K562 (cell line): ENCODE measurements around the gene OR1D5. TPM values are rescaled to one million over a fixed set of nuclear protein-coding genes. Genes with fewer than 3 reads are reported as not detected.

ENCODE experiments used
- ATAC-seq: fragments of 200-7000 bp; cut with Tn5 transposase; 3 replicates; pipeline ENCODE4 v1.9.1; 2020; ENCODE audit warnings: moderate library complexity
- BruUV-seq: library from RNA; stranded (reverse); fragments of 400-500 nt; replicated peaks from 2 replicates; lab custom pipeline; 2021; lab: Mats Ljungman, UMichigan
- CTCF ChIA-PET: fragments of 300-600 bp; formaldehyde crosslinking; extraction: SDS; loops from one replicate; lab custom pipeline; 2021; ENCODE audit warnings: low intra/inter-chr PET ratio; lab: Yijun Ruan, JAX
- POLR2A ChIA-PET: fragments of 300-600, 350-650 bp; sonication (Branson Sonifier 250); formaldehyde crosslinking; extraction: SDS; loops from one replicate; lab custom pipeline; 2021; ENCODE audit warnings: antibody characterized with exemption, inconsistent platforms; lab: Yijun Ruan, JAX
- DNase-seq, 4 experiments: peaks; one replicate each; pipeline versions ENCODE4 v3.0.0 to v3.0.0-alpha.2; 2011 to 2018; ENCODE audit warnings: low spot score in 3 of 4, mixed read lengths in 3 of 4; ENCODE audit errors: extremely low read depth in 1 of 4
- FAIRE-seq: peaks from 2 replicates; lab custom pipeline; 2011; peaks lifted over from hg19 to GRCh38; lab: Jason Lieb, UNC
- H2AFZ ChIP-seq: 2 replicates; pipeline ENCODE4 v1.6.0; 2011; ENCODE audit warnings: low read depth, low read length, control low read depth, inconsistent platforms
- H3K27ac ChIP-seq: fragments of 200-600 bp; 3 replicates; pipeline ENCODE4 v1.8.0; 2011; ENCODE audit warnings: low read depth, mild to moderate bottlenecking, control low read depth, inconsistent platforms, low read length, moderate library complexity, mixed read lengths; ENCODE audit errors: extremely low read depth
- H3K27me3 ChIP-seq, 2 experiments: fragments of 300-600 bp in 1 of 2; 2 replicates in 1 of 2; 3 replicates in 1 of 2; pipeline versions ENCODE4 v1.6.0 to v1.8.0; 2011; ENCODE audit warnings: inconsistent platforms in 2 of 2, low read length in 2 of 2, mild to moderate bottlenecking in 1 of 2, mixed read lengths in 1 of 2, moderate library complexity in 1 of 2; ENCODE audit not compliant: control insufficient read depth in 2 of 2, insufficient read depth in 2 of 2
- H3K36me3 ChIP-seq: fragments of 300-600 bp; 3 replicates; pipeline ENCODE4 v1.8.0; 2011; ENCODE audit warnings: mild to moderate bottlenecking, low read length, inconsistent platforms; ENCODE audit not compliant: control insufficient read depth, insufficient read depth
- H3K4me1 ChIP-seq, 2 experiments: fragments of 200-600 bp in 1 of 2; replicated peaks in 1 of 2; 2 replicates in 1 of 2; 3 replicates in 1 of 2; pipeline versions ENCODE4 v1.5.1 to v1.8.0; 2011; ENCODE audit warnings: inconsistent platforms in 2 of 2, low read length in 2 of 2, mild to moderate bottlenecking in 1 of 2, mixed read lengths in 1 of 2, moderate library complexity in 1 of 2; ENCODE audit not compliant: control insufficient read depth in 2 of 2, insufficient read depth in 2 of 2
- H3K4me2 ChIP-seq: 2 replicates; pipeline ENCODE4 v1.6.1; 2011; ENCODE audit warnings: low read length, control low read depth, inconsistent platforms, mixed read lengths; ENCODE audit not compliant: insufficient read depth
- H3K4me3 ChIP-seq: fragments of 200-600 bp; sonication (generic), shearing (Covaris generic); 2 replicates; pipeline ENCODE4 v1.5.1; 2016; ENCODE audit warnings: control low read depth, inconsistent platforms
- H3K79me2 ChIP-seq: fragments of 200-600 bp; 3 replicates; pipeline ENCODE4 v1.8.0; 2011; ENCODE audit warnings: low read length, inconsistent platforms; ENCODE audit not compliant: control insufficient read depth, insufficient read depth
- H3K9ac ChIP-seq, 2 experiments: 2 replicates each; pipeline versions ENCODE4 v1.6.0 to v1.6.1; 2011; ENCODE audit warnings: low read depth in 2 of 2, low read length in 2 of 2, control low read depth in 1 of 2, inconsistent platforms in 1 of 2, mild to moderate bottlenecking in 1 of 2, mixed read lengths in 1 of 2; ENCODE audit not compliant: insufficient read depth in 1 of 2
- H3K9me1 ChIP-seq: one replicate; pipeline ENCODE4 v1.6.0; 2011; ENCODE audit warnings: inconsistent platforms, mild to moderate bottlenecking, low read length, moderate library complexity; ENCODE audit not compliant: control insufficient read depth, insufficient read depth
- H3K9me3 ChIP-seq: replicated peaks from 2 replicates; pipeline ENCODE4 v1.5.1; 2011; ENCODE audit warnings: low read depth, low read length, inconsistent platforms; ENCODE audit not compliant: control insufficient read depth, insufficient read depth
- H4K20me1 ChIP-seq: replicated peaks from 2 replicates; pipeline ENCODE4 v1.6.1; 2011; ENCODE audit warnings: low read length, inconsistent platforms, mixed read lengths; ENCODE audit not compliant: control insufficient read depth, insufficient read depth
- CC2D1A ChIP-seq: fragments of 450-650 bp; IDR thresholded peaks from 2 replicates; pipeline ENCODE4 v1.6.1; 2017; ENCODE audit warnings: mild to moderate bottlenecking
- CREBBP ChIP-seq: IDR thresholded peaks from one replicate; pipeline ENCODE4 v1.6.1; 2012; ENCODE audit warnings: low read depth, mild to moderate bottlenecking, control low read depth, inconsistent platforms, low read length
- ESRRB ChIP-seq: fragments of 250-450 bp; sonication (Bioruptor Pico); IDR thresholded peaks from 2 replicates; pipeline ENCODE4 v1.5.0; 2020; ENCODE audit warnings: mild to moderate bottlenecking, moderate library complexity, borderline replicate concordance
- ILK ChIP-seq: fragments of 450-650 bp; IDR thresholded peaks from 2 replicates; pipeline ENCODE4 v1.6.1; 2016; ENCODE audit warnings: missing genetic modification characterization, low read depth, mild to moderate bottlenecking, missing compliant biosample characterization, moderate library complexity, borderline replicate concordance
- MAFG ChIP-seq: fragments of 450-650 bp; conservative IDR thresholded peaks from 2 replicates; pipeline ENCODE4 v1.6.1; 2016; ENCODE audit warnings: missing genetic modification characterization, missing compliant biosample characterization
- NR4A1 ChIP-seq, 2 experiments: fragments of 250-450 bp in 1 of 2; fragments of 450-650 bp in 1 of 2; sonication (Bioruptor Pico) in 1 of 2; IDR thresholded peaks; 2 replicates each; pipeline versions ENCODE4 v1.4.0 to v1.6.1; 2016 to 2020; ENCODE audit warnings: mild to moderate bottlenecking in 2 of 2, missing compliant biosample characterization in 1 of 2, missing genetic modification characterization in 1 of 2, moderate library complexity in 1 of 2
- SP1 ChIP-seq: sonication (generic); formaldehyde crosslinking; IDR thresholded peaks from 2 replicates; pipeline ENCODE4 v1.8.1; 2022; ENCODE audit warnings: mild to moderate bottlenecking, missing genetic modification reagents
- YY1 ChIP-seq, 3 experiments: IDR thresholded peaks; 2 replicates each; pipeline ENCODE4 v1.6.1; 2011; ENCODE audit warnings: low read length in 2 of 3, mild to moderate bottlenecking in 2 of 3, moderate library complexity in 2 of 3, borderline replicate concordance in 1 of 3, control low read depth in 1 of 3, low read depth in 1 of 3; ENCODE audit not compliant: insufficient read depth in 3 of 3, insufficient replicate concordance in 2 of 3, control insufficient read depth in 1 of 3, insufficient read length in 1 of 3; ENCODE audit errors: extremely low read depth in 1 of 3
- ZNF175 ChIP-seq: fragments of 200-800 bp; sonication (Bioruptor generic); IDR thresholded peaks from 2 replicates; pipeline ENCODE4 v1.6.1; 2016; ENCODE audit warnings: low read depth, mild to moderate bottlenecking, missing genetic modification characterization, missing compliant biosample characterization
- ZNF584 ChIP-seq: fragments of 200-800 bp; sonication (Bioruptor generic); IDR thresholded peaks from 2 replicates; pipeline ENCODE4 v1.6.1; 2016; ENCODE audit warnings: low read depth, mild to moderate bottlenecking, missing genetic modification characterization, missing compliant biosample characterization
- ZNF830 ChIP-seq: fragments of 250-450 bp; sonication (Bioruptor Pico); IDR thresholded peaks from 2 replicates; pipeline ENCODE4 v1.5.0; 2021; ENCODE audit warnings: mild to moderate bottlenecking
- WGBS: fragments of 100-300 bp; shearing (Covaris generic); methylation state at CpG from one replicate; pipeline ENCODE4 v1.1.6; 2016; ENCODE audit warnings: low coverage, mixed read lengths; ENCODE audit not compliant: insufficient coverage; ENCODE audit errors: missing lambda C conversion rate; 5-methylcytosine and 5-hydroxymethylcytosine counted together
- in situ Hi-C: fragments of 300-500 bp; cut with MboI; formaldehyde crosslinking; loops from 4 replicates; pipeline ENCODE4 v1.15.0; 2018; ENCODE audit warnings: inconsistent platforms, mixed read lengths
- intact Hi-C: fragments of 100-400 bp; cut with micrococcal nuclease; formaldehyde crosslinking; loops from 2 replicates; pipeline ENCODE4 v1.14.2; 2022
- polyA plus RNA-seq, 8 experiments: library from polyadenylated mRNA; depleted of rRNA in 4 of 8; stranded (reverse) in 5 of 8; unstranded in 3 of 8; fragments of >200 nt; fragmentation: Nextera tagmentation in 2 of 8; fragmentation: Illumina TruSeq in 1 of 8; extraction: Ambion mirVana in 2 of 8; extraction: Trizol in 1 of 8; gene quantifications; 2 replicates each; pipeline versions ENCODE4 v1.2.1 to v1.2.3, GENCODE V29; 2011 to 2014; ENCODE audit warnings: inconsistent platforms in 1 of 8, missing spikeins in 1 of 8
- total RNA-seq, 7 experiments: library from RNA; depleted of rRNA in 6 of 7; stranded (reverse); fragments of >200 nt in 6 of 7; fragmentation: Illumina TruSeq in 2 of 7; extraction: Trizol in 2 of 7; gene quantifications; 2 replicates each; pipeline versions ENCODE4 v1.2.1 to v1.2.3, GENCODE V29; 2011 to 2021; ENCODE audit warnings: low replicate concordance in 1 of 7
- TF ChIP-seq, protein P1 (sequence below): sonication (generic); formaldehyde crosslinking; IDR thresholded peaks from 2 replicates; pipeline ENCODE4 v1.8.1; 2023; ENCODE audit warnings: mild to moderate bottlenecking, missing genetic modification reagents
- TF ChIP-seq, protein P2 (sequence below): sonication (generic); formaldehyde crosslinking; IDR thresholded peaks from 2 replicates; pipeline ENCODE4 v1.8.0; 2022; ENCODE audit warnings: mild to moderate bottlenecking, missing genetic modification reagents

The OR1D5 gene
- total and polyA plus RNA-seq, 9 of the 15 experiments (the other 6 are each of a cell fraction or from before 2014, with no cell fraction given), result not detected

GRCh38 chr17:3032258-3033247 lies 30.9 kb downstream of the OR1D5 start:
- no peak overlapping the region for H3K4me3 ChIP-seq
- H3K27me3 ChIP-seq, result peaks cover 0 to 29% of the 10 kb centered on the region in 2 experiments; a peak in 2 of 5 replicates
- no peaks in the 10 kb centered on the region for H3K9me1 ChIP-seq
- no peaks in the 10 kb centered on the region for H3K4me1 ChIP-seq
- H3K4me2 ChIP-seq, result no peak overlapping the region
- H3K27ac ChIP-seq, result no peak overlapping the region
- in situ Hi-C loops, result no loop called here
- no peaks in the 10 kb centered on the region for H3K79me2 ChIP-seq
- ATAC-seq (no peak), DNase-seq (no peak), FAIRE-seq (no peak)
- peaks cover 4% of the 10 kb centered on the region; the same call in 1 of the 2 replicates for H4K20me1 ChIP-seq
- no peak overlapping the region for H2AFZ ChIP-seq
- intact Hi-C loops, result no loop called here
- BruUV-seq, result no TSS peak
- ChIA-PET CTCF (no interaction called here), POLR2A (interaction anchor here (0.7 kb wide), 1 partner anchor 7 kb away, joined by 3 read pairs; no protein-coding TSS in a partner anchor)
- no peak overlapping the region for H3K9ac ChIP-seq
- H3K36me3 ChIP-seq, result no peaks in the 10 kb centered on the region
- TF ChIP-seq MAFG (tag), result no peak
- TF ChIP-seq SP1 (CRISPR knock-in tag), result no peak
- TF ChIP-seq, protein P1, sequence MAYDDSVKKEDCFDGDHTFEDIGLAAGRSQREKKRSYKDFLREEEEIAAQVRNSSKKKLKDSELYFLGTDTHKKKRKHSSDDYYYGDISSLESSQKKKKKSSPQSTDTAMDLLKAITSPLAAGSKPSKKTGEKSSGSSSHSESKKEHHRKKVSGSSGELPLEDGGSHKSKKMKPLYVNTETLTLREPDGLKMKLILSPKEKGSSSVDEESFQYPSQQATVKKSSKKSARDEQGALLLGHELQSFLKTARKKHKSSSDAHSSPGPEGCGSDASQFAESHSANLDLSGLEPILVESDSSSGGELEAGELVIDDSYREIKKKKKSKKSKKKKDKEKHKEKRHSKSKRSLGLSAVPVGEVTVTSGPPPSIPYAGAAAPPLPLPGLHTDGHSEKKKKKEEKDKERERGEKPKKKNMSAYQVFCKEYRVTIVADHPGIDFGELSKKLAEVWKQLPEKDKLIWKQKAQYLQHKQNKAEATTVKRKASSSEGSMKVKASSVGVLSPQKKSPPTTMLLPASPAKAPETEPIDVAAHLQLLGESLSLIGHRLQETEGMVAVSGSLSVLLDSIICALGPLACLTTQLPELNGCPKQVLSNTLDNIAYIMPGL (CRISPR knock-in tag), result no peak
- no peak for TF ChIP-seq ZNF830 (CRISPR knock-in tag)
- TF ChIP-seq CREBBP, result no peak
- no peak for TF ChIP-seq ZNF175 (CRISPR knock-in tag)
- no peak for TF ChIP-seq NR4A1 (CRISPR knock-in tag; IDR thresholded peaks at IDR 0.05)
- TF ChIP-seq NR4A1 (tag; IDR thresholded peaks at IDR 0.05), result no peak
- TF ChIP-seq, protein P2, sequence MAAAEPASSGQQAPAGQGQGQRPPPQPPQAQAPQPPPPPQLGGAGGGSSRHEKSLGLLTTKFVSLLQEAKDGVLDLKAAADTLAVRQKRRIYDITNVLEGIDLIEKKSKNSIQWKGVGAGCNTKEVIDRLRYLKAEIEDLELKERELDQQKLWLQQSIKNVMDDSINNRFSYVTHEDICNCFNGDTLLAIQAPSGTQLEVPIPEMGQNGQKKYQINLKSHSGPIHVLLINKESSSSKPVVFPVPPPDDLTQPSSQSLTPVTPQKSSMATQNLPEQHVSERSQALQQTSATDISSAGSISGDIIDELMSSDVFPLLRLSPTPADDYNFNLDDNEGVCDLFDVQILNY (CRISPR knock-in tag), result no peak
- TF ChIP-seq CC2D1A, result no peak
- TF ChIP-seq ESRRB, result no peak
- TF ChIP-seq YY1 (IDR thresholded peaks at IDR 0.05; ENCODE audit: borderline replicate concordance in 1 of 3, control insufficient read depth in 1 of 3, extremely low read depth in 1 of 3, insufficient read depth in 3 of 3, insufficient read length in 1 of 3, insufficient replicate concordance in 2 of 3, low read depth in 1 of 3, low read length in 2 of 3), result no peak
- TF ChIP-seq ZNF584 (CRISPR knock-in tag), result no peak
- no peak for TF ChIP-seq ILK (tag)
- WGBS, result 0% methylated on average over 18 of the region's 27 CpGs
- H3K9me3 ChIP-seq, result no peaks in the 10 kb centered on the region
